HG03280 (cell line): Measurements from ENCODE around the gene KMT2B.

Experiments used
- ATAC-seq: cut with Tn5 transposase; IDR thresholded peaks from one replicate; pipeline ENCODE4 v1.9.1; 2021; ENCODE audit warnings: mild to moderate bottlenecking, moderate library complexity; ENCODE audit not compliant: unreplicated experiment

Gene KMT2B

GRCh38 chr19:35740108-35740422 lies 22.3 kb downstream of the KMT2B start:
- peak; percentile 10 for ATAC-seq

GRCh38 chr19:35740423-35741202 lies 22.8 kb downstream of the KMT2B start:
- peak; percentile 58 for ATAC-seq

- ATAC-seq: no peak
Observed at GRCh38 chr19:35741203-35741515, 23.4 kb downstream of the KMT2B start.

- ATAC-seq: no peak
Observed at GRCh38 chr19:35742121-35742724, 24.4 kb downstream of the KMT2B start, which contains the start of gene IGFLR1. TSS of gene IGFLR1 (minus strand) at chr19:35742452. CDS start at chr19:35741180, 1,272 bp downstream.

- no peak for ATAC-seq
Observed at GRCh38 chr19:35743640-35744429, 26.0 kb downstream of the KMT2B start.

GRCh38 chr19:35744430-35745327 lies 26.9 kb downstream of the KMT2B start:
- peak; percentile 34 for ATAC-seq

- ATAC-seq: peak; percentile 40
Observed at GRCh38 chr19:35745328-35746086, 27.7 kb downstream of the KMT2B start, which contains the start of the genes PSENEN and U2AF1L4. TSS of gene PSENEN (plus strand) at chr19:35745651. CDS start at chr19:35745931, 280 bp downstream. TSS of gene U2AF1L4 (minus strand) at chr19:35745418. CDS start at chr19:35745391, 27 bp downstream.

GRCh38 chr19:35746087-35746462 lies 28.3 kb downstream of the KMT2B start:
- no peak for ATAC-seq

GRCh38 chr19:35746531-35746930 lies 28.7 kb downstream of the KMT2B start:
- ATAC-seq: no peak

GRCh38 chr19:35748106-35749020 lies 30.6 kb downstream of the KMT2B start, which contains the start of gene LIN37:
TSS of gene LIN37 (plus strand) at chr19:35748576. CDS start at chr19:35748725, 149 bp downstream.
- ATAC-seq: peak; percentile 67

GRCh38 chr19:35750167-35750566 lies 32.4 kb downstream of the KMT2B start:
- ATAC-seq: no peak

- no peak for ATAC-seq
Observed at GRCh38 chr19:35751839-35752745, 34.3 kb downstream of the KMT2B start.

GRCh38 chr19:35752746-35753350 lies 35.0 kb downstream of the KMT2B start:
- ATAC-seq: no peak

- no peak for ATAC-seq
Observed at GRCh38 chr19:35753634-35754369, 36.0 kb downstream of the KMT2B start.

GRCh38 chr19:35754370-35755130 lies 36.7 kb downstream of the KMT2B start:
- ATAC-seq: no peak

- no peak for ATAC-seq
Observed at GRCh38 chr19:35755131-35755549, 37.3 kb downstream of the KMT2B start.
